AG10803 (cell line): ENCODE results near the gene MRPL42.

Experiments used
- DNase-seq: peaks from one replicate; pipeline ENCODE4 v3.0.0; 2010; ENCODE audit warnings: low read depth
- H3K4me3 ChIP-seq: 2 replicates; pipeline ENCODE4 v1.5.1; 2011; ENCODE audit warnings: mild to moderate bottlenecking, low read length, control low read depth
- TF ChIP-seq, protein P1 (sequence below): conservative IDR thresholded peaks from 2 replicates; pipeline ENCODE4 v1.5.1; 2011; ENCODE audit warnings: mild to moderate bottlenecking, low read length, control low read depth, inconsistent platforms

Gene MRPL42

GRCh38 chr12:93440043-93440835, 27.1 kb upstream of the MRPL42 start:
- TF ChIP-seq, protein P1, sequence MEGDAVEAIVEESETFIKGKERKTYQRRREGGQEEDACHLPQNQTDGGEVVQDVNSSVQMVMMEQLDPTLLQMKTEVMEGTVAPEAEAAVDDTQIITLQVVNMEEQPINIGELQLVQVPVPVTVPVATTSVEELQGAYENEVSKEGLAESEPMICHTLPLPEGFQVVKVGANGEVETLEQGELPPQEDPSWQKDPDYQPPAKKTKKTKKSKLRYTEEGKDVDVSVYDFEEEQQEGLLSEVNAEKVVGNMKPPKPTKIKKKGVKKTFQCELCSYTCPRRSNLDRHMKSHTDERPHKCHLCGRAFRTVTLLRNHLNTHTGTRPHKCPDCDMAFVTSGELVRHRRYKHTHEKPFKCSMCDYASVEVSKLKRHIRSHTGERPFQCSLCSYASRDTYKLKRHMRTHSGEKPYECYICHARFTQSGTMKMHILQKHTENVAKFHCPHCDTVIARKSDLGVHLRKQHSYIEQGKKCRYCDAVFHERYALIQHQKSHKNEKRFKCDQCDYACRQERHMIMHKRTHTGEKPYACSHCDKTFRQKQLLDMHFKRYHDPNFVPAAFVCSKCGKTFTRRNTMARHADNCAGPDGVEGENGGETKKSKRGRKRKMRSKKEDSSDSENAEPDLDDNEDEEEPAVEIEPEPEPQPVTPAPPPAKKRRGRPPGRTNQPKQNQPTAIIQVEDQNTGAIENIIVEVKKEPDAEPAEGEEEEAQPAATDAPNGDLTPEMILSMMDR, result no peak
- peak; percentile 23 for DNase-seq
- peak overlapping the region; percentile 83 for H3K4me3 ChIP-seq

GRCh38 chr12:93441081-93441616, 26.2 kb upstream of the MRPL42 start:
- TF ChIP-seq, protein P1, result no peak
- DNase-seq, result no peak

GRCh38 chr12:93441617-93442410, 25.5 kb upstream of the MRPL42 start, which contains the start of gene UBE2N:
Gene UBE2N (minus strand): TSS chr12:93441947. CDS start chr12:93441884, 63 bp downstream.
- TF ChIP-seq, protein P1, result no peak
- DNase-seq, result peak; percentile 94
- peak within 1 kb of the TSS; percentile 83 for H3K4me3 ChIP-seq

More at GRCh38 chr12:93441081-93441616, 26.2 kb upstream of the MRPL42 start:
- H3K4me3 ChIP-seq, result peak overlapping the region; percentile 83

- TF ChIP-seq, protein P1, result no peak
- no peak for DNase-seq
- H3K4me3 ChIP-seq, result peak overlapping the region; percentile 83
Measured at GRCh38 chr12:93442411-93443340, 24.6 kb upstream of the MRPL42 start.

DNA sequence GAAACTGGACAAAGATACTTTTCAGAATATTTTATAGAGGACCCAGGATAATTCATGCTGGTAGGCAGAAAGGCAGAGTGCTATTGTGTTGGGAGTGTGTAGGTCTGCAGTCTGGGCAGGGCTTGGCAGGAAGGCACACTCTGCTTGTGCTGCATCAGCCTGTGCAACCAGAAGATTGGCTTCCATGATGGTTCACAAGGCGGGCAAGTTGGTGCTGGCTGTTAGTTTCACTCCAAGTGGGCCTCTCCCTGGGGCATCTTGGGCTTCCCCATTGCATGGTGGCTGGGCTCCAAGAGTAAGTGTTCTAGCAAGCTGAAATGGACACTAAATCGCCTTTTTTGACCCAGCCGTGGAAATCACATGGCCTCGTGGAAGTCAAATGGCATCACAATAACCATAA, 23.7 kb upstream of the MRPL42 start:
- no peak for DNase-seq
- H3K4me3 ChIP-seq, result no peak overlapping the region
- TF ChIP-seq, protein P1, result no peak

- TF ChIP-seq, protein P1, result no peak
- no peak for DNase-seq
- no peak overlapping the region for H3K4me3 ChIP-seq
Measured at GRCh38 chr12:93447555-93448290, 19.6 kb upstream of the MRPL42 start.
